ENCODE results near the gene MYLK3.

Gene MYLK3

GRCh38 chr16:46733319-46733830, 14.8 kb downstream of the MYLK3 start:
- no peak for TF ChIP-seq CTCF (IDR thresholded peaks at IDR 0.05; ENCODE audit: insufficient read depth, low read depth, low read length, missing control alignments)
- DNase-seq (ENCODE audit: low read depth): no peak
- H3K4me3 ChIP-seq (ENCODE audit: low read depth, low read length): no peak overlapping the region

- no peak for DNase-seq (ENCODE audit: low read depth)
- no peak for TF ChIP-seq CTCF (IDR thresholded peaks at IDR 0.05; ENCODE audit: insufficient read depth, low read depth, low read length, missing control alignments)
- no peak overlapping the region for H3K4me3 ChIP-seq (ENCODE audit: low read depth, low read length)
Observed at GRCh38 chr16:46732561-46732960, 15.6 kb downstream of the MYLK3 start.

GRCh38 chr16:46731691-46732555, 16.2 kb downstream of the MYLK3 start:
- no peak overlapping the region for H3K4me3 ChIP-seq (ENCODE audit: low read depth, low read length)
- no peak for TF ChIP-seq CTCF (IDR thresholded peaks at IDR 0.05; ENCODE audit: insufficient read depth, low read depth, low read length, missing control alignments)
- DNase-seq (ENCODE audit: low read depth): no peak

- TF ChIP-seq CTCF (IDR thresholded peaks at IDR 0.05; ENCODE audit: insufficient read depth, low read depth, low read length, missing control alignments): no peak
- DNase-seq (ENCODE audit: low read depth): no peak
Observed at GRCh38 chr16:46730801-46731690, 17.1 kb downstream of the MYLK3 start.

GRCh38 chr16:46730126-46730525, 18.0 kb downstream of the MYLK3 start:
- DNase-seq (ENCODE audit: low read depth): no peak
- no peak overlapping the region for H3K4me3 ChIP-seq (ENCODE audit: low read depth, low read length)
- no peak for TF ChIP-seq CTCF (IDR thresholded peaks at IDR 0.05; ENCODE audit: insufficient read depth, low read depth, low read length, missing control alignments)

More at GRCh38 chr16:46730801-46731690, 17.1 kb downstream of the MYLK3 start:
- H3K4me3 ChIP-seq (ENCODE audit: low read depth, low read length): no peak overlapping the region

- no peak for TF ChIP-seq CTCF (IDR thresholded peaks at IDR 0.05; ENCODE audit: insufficient read depth, low read depth, low read length, missing control alignments)
- H3K4me3 ChIP-seq (ENCODE audit: low read depth, low read length): no peak overlapping the region
- DNase-seq (ENCODE audit: low read depth): no peak
Observed at GRCh38 chr16:46729326-46729995, 18.7 kb downstream of the MYLK3 start.
